HG02884 (cell line): ENCODE measurements around the gene NUP62.
A peak's percentile ranks its signal among the peaks of the same experiment; 100 is the strongest.
"Not testable (repeated sequence)": the region's sequence is repeated elsewhere in the genome, so short reads cannot be mapped to it uniquely, and the experiment has no call there.

Experiments used
- ATAC-seq: cut with Tn5 transposase; IDR thresholded peaks from one replicate; pipeline ENCODE4 v1.9.1; 2021; ENCODE audit warnings: mild to moderate bottlenecking, moderate library complexity; ENCODE audit not compliant: unreplicated experiment

Gene NUP62

GRCh38 chr19:49929121-49929610, at the start of gene NUP62, which contains the start of gene ATF5:
Gene NUP62, minus strand, starts transcription at chr19:49929504. Its CDS starts 19,697 bp downstream, at chr19:49909807.
Gene ATF5, plus strand, starts transcription at chr19:49929205. Its CDS starts 1,646 bp downstream, at chr19:49930851.
- ATAC-seq: peak; percentile 35

GRCh38 chr19:49978324-49978723, 49.0 kb upstream of the NUP62 start:
- no peak for ATAC-seq

GRCh38 chr19:49977881-49978280, 48.6 kb upstream of the NUP62 start:
- ATAC-seq: no peak

GRCh38 chr19:49977076-49977475, 47.8 kb upstream of the NUP62 start:
- no peak for ATAC-seq

GRCh38 chr19:49976496-49976895, 47.2 kb upstream of the NUP62 start:
- no peak for ATAC-seq

GRCh38 chr19:49975051-49975450, 45.7 kb upstream of the NUP62 start:
- ATAC-seq: no peak

- ATAC-seq: no peak
Observed at GRCh38 chr19:49973987-49974386, 44.7 kb upstream of the NUP62 start.

- no peak for ATAC-seq
Observed at GRCh38 chr19:49972841-49973240, 43.5 kb upstream of the NUP62 start.

GRCh38 chr19:49971991-49972411, 42.7 kb upstream of the NUP62 start:
- no peak for ATAC-seq

GRCh38 chr19:49969355-49969754, 40.1 kb upstream of the NUP62 start:
- ATAC-seq: not testable (repeated sequence)

- ATAC-seq: no peak
Observed at GRCh38 chr19:49968279-49968922, 39.1 kb upstream of the NUP62 start.

- not testable (repeated sequence) for ATAC-seq
Observed at GRCh38 chr19:49960980-49961379, 31.7 kb upstream of the NUP62 start, which contains the start of gene SIGLEC11. Gene SIGLEC11, minus strand, starts transcription at chr19:49961172. Its CDS starts 91 bp downstream, at chr19:49961081.

GRCh38 chr19:49959892-49960291, 30.6 kb upstream of the NUP62 start:
- not testable (repeated sequence) for ATAC-seq

GRCh38 chr19:49958596-49958995, 29.3 kb upstream of the NUP62 start:
- not testable (repeated sequence) for ATAC-seq

GRCh38 chr19:49958144-49958543, 28.8 kb upstream of the NUP62 start:
- ATAC-seq: not testable (repeated sequence)

GRCh38 chr19:49957262-49957915, 28.1 kb upstream of the NUP62 start:
- no peak for ATAC-seq

- ATAC-seq: no peak
Observed at GRCh38 chr19:49956115-49956495, 26.8 kb upstream of the NUP62 start.

GRCh38 chr19:49954933-49955332, 25.6 kb upstream of the NUP62 start:
- ATAC-seq: no peak

GRCh38 chr19:49954092-49954829, 25.0 kb upstream of the NUP62 start:
- ATAC-seq: no peak

- ATAC-seq: no peak
Observed at GRCh38 chr19:49953416-49953815, 24.1 kb upstream of the NUP62 start.

GRCh38 chr19:49952906-49953305, 23.6 kb upstream of the NUP62 start:
- no peak for ATAC-seq

GRCh38 chr19:49952479-49952836, 23.2 kb upstream of the NUP62 start:
- ATAC-seq: no peak
